K562 (cell line): ENCODE results near the gene RCOR2. TPM values are rescaled to one million over a fixed set of nuclear protein-coding genes. Genes with fewer than 3 reads are reported as not detected.
A peak's percentile ranks its signal among the peaks of the same experiment; 100 is the strongest.

ENCODE experiments used
- ATAC-seq: fragments of 200-7000 bp; cut with Tn5 transposase; 3 replicates; pipeline ENCODE4 v1.9.1; 2020; ENCODE audit warnings: moderate library complexity
- BruUV-seq: library from RNA; stranded (reverse); fragments of 400-500 nt; replicated peaks from 2 replicates; lab custom pipeline; 2021; lab: Mats Ljungman, UMichigan
- CTCF ChIA-PET: fragments of 300-600 bp; formaldehyde crosslinking; extraction: SDS; loops from one replicate; lab custom pipeline; 2021; ENCODE audit warnings: low intra/inter-chr PET ratio; lab: Yijun Ruan, JAX
- POLR2A ChIA-PET: fragments of 300-600, 350-650 bp; sonication (Branson Sonifier 250); formaldehyde crosslinking; extraction: SDS; loops from one replicate; lab custom pipeline; 2021; ENCODE audit warnings: antibody characterized with exemption, inconsistent platforms; lab: Yijun Ruan, JAX
- DNase-seq, 4 experiments: peaks; one replicate each; pipeline versions ENCODE4 v3.0.0 to v3.0.0-alpha.2; 2011 to 2018; ENCODE audit warnings: low spot score in 3 of 4, mixed read lengths in 3 of 4; ENCODE audit errors: extremely low read depth in 1 of 4
- FAIRE-seq: peaks from 2 replicates; lab custom pipeline; 2011; peaks lifted over from hg19 to GRCh38; lab: Jason Lieb, UNC
- H2AFZ ChIP-seq: 2 replicates; pipeline ENCODE4 v1.6.0; 2011; ENCODE audit warnings: low read depth, low read length, control low read depth, inconsistent platforms
- H3K27ac ChIP-seq: fragments of 200-600 bp; 3 replicates; pipeline ENCODE4 v1.8.0; 2011; ENCODE audit warnings: low read depth, mild to moderate bottlenecking, control low read depth, inconsistent platforms, low read length, moderate library complexity, mixed read lengths; ENCODE audit errors: extremely low read depth
- H3K27me3 ChIP-seq, 2 experiments: fragments of 300-600 bp in 1 of 2; 2 replicates in 1 of 2; 3 replicates in 1 of 2; pipeline versions ENCODE4 v1.6.0 to v1.8.0; 2011; ENCODE audit warnings: inconsistent platforms in 2 of 2, low read length in 2 of 2, mild to moderate bottlenecking in 1 of 2, mixed read lengths in 1 of 2, moderate library complexity in 1 of 2; ENCODE audit not compliant: control insufficient read depth in 2 of 2, insufficient read depth in 2 of 2
- H3K36me3 ChIP-seq: fragments of 300-600 bp; 3 replicates; pipeline ENCODE4 v1.8.0; 2011; ENCODE audit warnings: mild to moderate bottlenecking, low read length, inconsistent platforms; ENCODE audit not compliant: control insufficient read depth, insufficient read depth
- H3K4me1 ChIP-seq, 2 experiments: fragments of 200-600 bp in 1 of 2; replicated peaks in 1 of 2; 2 replicates in 1 of 2; 3 replicates in 1 of 2; pipeline versions ENCODE4 v1.5.1 to v1.8.0; 2011; ENCODE audit warnings: inconsistent platforms in 2 of 2, low read length in 2 of 2, mild to moderate bottlenecking in 1 of 2, mixed read lengths in 1 of 2, moderate library complexity in 1 of 2; ENCODE audit not compliant: control insufficient read depth in 2 of 2, insufficient read depth in 2 of 2
- H3K4me2 ChIP-seq: 2 replicates; pipeline ENCODE4 v1.6.1; 2011; ENCODE audit warnings: low read length, control low read depth, inconsistent platforms, mixed read lengths; ENCODE audit not compliant: insufficient read depth
- H3K4me3 ChIP-seq: fragments of 200-600 bp; sonication (generic), shearing (Covaris generic); 2 replicates; pipeline ENCODE4 v1.5.1; 2016; ENCODE audit warnings: control low read depth, inconsistent platforms
- H3K79me2 ChIP-seq: fragments of 200-600 bp; 3 replicates; pipeline ENCODE4 v1.8.0; 2011; ENCODE audit warnings: low read length, inconsistent platforms; ENCODE audit not compliant: control insufficient read depth, insufficient read depth
- H3K9ac ChIP-seq, 2 experiments: 2 replicates each; pipeline versions ENCODE4 v1.6.0 to v1.6.1; 2011; ENCODE audit warnings: low read depth in 2 of 2, low read length in 2 of 2, control low read depth in 1 of 2, inconsistent platforms in 1 of 2, mild to moderate bottlenecking in 1 of 2, mixed read lengths in 1 of 2; ENCODE audit not compliant: insufficient read depth in 1 of 2
- H3K9me1 ChIP-seq: one replicate; pipeline ENCODE4 v1.6.0; 2011; ENCODE audit warnings: inconsistent platforms, mild to moderate bottlenecking, low read length, moderate library complexity; ENCODE audit not compliant: control insufficient read depth, insufficient read depth
- H3K9me3 ChIP-seq: replicated peaks from 2 replicates; pipeline ENCODE4 v1.5.1; 2011; ENCODE audit warnings: low read depth, low read length, inconsistent platforms; ENCODE audit not compliant: control insufficient read depth, insufficient read depth
- H4K20me1 ChIP-seq: replicated peaks from 2 replicates; pipeline ENCODE4 v1.6.1; 2011; ENCODE audit warnings: low read length, inconsistent platforms, mixed read lengths; ENCODE audit not compliant: control insufficient read depth, insufficient read depth
- ARID1B ChIP-seq: fragments of 450-650 bp; IDR thresholded peaks from 2 replicates; pipeline ENCODE4 v1.6.1; 2016; ENCODE audit warnings: antibody characterized with exemption, mild to moderate bottlenecking, inconsistent platforms
- CBFA2T3 ChIP-seq: fragments of 450-650 bp; IDR thresholded peaks from 2 replicates; pipeline ENCODE4 v1.6.1; 2017
- DPF2 ChIP-seq: fragments of 450-650 bp; IDR thresholded peaks from 2 replicates; pipeline ENCODE4 v1.6.1; 2016
- EGR1 ChIP-seq: fragments of 450-650 bp; conservative IDR thresholded peaks from 2 replicates; pipeline ENCODE4 v1.6.1; 2017; ENCODE audit warnings: mild to moderate bottlenecking
- MCM7 ChIP-seq, 2 experiments: fragments of 450-650 bp; IDR thresholded peaks; 2 replicates each; pipeline ENCODE4 v1.6.1; 2016 to 2018
- PATZ1 ChIP-seq: fragments of 250-450 bp; sonication (Bioruptor Pico); IDR thresholded peaks from 2 replicates; pipeline ENCODE4 v1.5.0; 2020; ENCODE audit warnings: mild to moderate bottlenecking, borderline replicate concordance
- PHF20 ChIP-seq: fragments of 450-650 bp; IDR thresholded peaks from 2 replicates; pipeline ENCODE4 v1.6.1; 2018; ENCODE audit not compliant: partially characterized antibody
- PRMT5 ChIP-seq: sonication (generic); formaldehyde crosslinking; IDR thresholded peaks from 2 replicates; pipeline ENCODE4 v1.5.0; 2020; ENCODE audit warnings: missing genetic modification reagents
- REST ChIP-seq, 2 experiments: fragments of 450-650 bp; formaldehyde crosslinking in 1 of 2; IDR thresholded peaks; 2 replicates each; pipeline versions ENCODE4 v1.4.0 to v1.6.1; 2014 to 2020; ENCODE audit warnings: mild to moderate bottlenecking in 2 of 2, borderline replicate concordance in 1 of 2, low read depth in 1 of 2
- SREBF2 ChIP-seq: sonication (generic); formaldehyde crosslinking; IDR thresholded peaks from 2 replicates; pipeline ENCODE4 v1.4.0; 2020; ENCODE audit warnings: mild to moderate bottlenecking, missing genetic modification reagents
- STAT5A ChIP-seq: IDR thresholded peaks from 2 replicates; pipeline ENCODE4 v1.6.1; 2012; ENCODE audit warnings: low read length, inconsistent platforms, borderline replicate concordance
- ZNF277 ChIP-seq: fragments of 250-450 bp; sonication (Bioruptor Pico); IDR thresholded peaks from 2 replicates; pipeline ENCODE4 v1.8.0; 2022; ENCODE audit warnings: inconsistent platforms, mild to moderate bottlenecking, moderate library complexity, borderline replicate concordance
- WGBS: fragments of 100-300 bp; shearing (Covaris generic); methylation state at CpG from one replicate; pipeline ENCODE4 v1.1.6; 2016; ENCODE audit warnings: low coverage, mixed read lengths; ENCODE audit not compliant: insufficient coverage; ENCODE audit errors: missing lambda C conversion rate; 5-methylcytosine and 5-hydroxymethylcytosine counted together
- in situ Hi-C: fragments of 300-500 bp; cut with MboI; formaldehyde crosslinking; loops from 4 replicates; pipeline ENCODE4 v1.15.0; 2018; ENCODE audit warnings: inconsistent platforms, mixed read lengths
- intact Hi-C: fragments of 100-400 bp; cut with micrococcal nuclease; formaldehyde crosslinking; loops from 2 replicates; pipeline ENCODE4 v1.14.2; 2022
- polyA plus RNA-seq, 8 experiments: library from polyadenylated mRNA; depleted of rRNA in 4 of 8; stranded (reverse) in 5 of 8; unstranded in 3 of 8; fragments of >200 nt; fragmentation: Nextera tagmentation in 2 of 8; fragmentation: Illumina TruSeq in 1 of 8; extraction: Ambion mirVana in 2 of 8; extraction: Trizol in 1 of 8; gene quantifications; 2 replicates each; pipeline versions ENCODE4 v1.2.1 to v1.2.3, GENCODE V29; 2011 to 2014; ENCODE audit warnings: inconsistent platforms in 1 of 8, missing spikeins in 1 of 8
- total RNA-seq, 7 experiments: library from RNA; depleted of rRNA in 6 of 7; stranded (reverse); fragments of >200 nt in 6 of 7; fragmentation: Illumina TruSeq in 2 of 7; extraction: Trizol in 2 of 7; gene quantifications; 2 replicates each; pipeline versions ENCODE4 v1.2.1 to v1.2.3, GENCODE V29; 2011 to 2021; ENCODE audit warnings: low replicate concordance in 1 of 7

The RCOR2 gene
- total and polyA plus RNA-seq, 9 of the 15 experiments (the other 6 are each of a cell fraction or from before 2014, with no cell fraction given) = 0.04 to 6.5 (median 2.5) TPM; not detected in 1

- intact Hi-C loops = no loop called here
- no peak overlapping the region for H3K4me3 ChIP-seq
- H3K27ac ChIP-seq = peak overlapping the region; percentile 56
- H3K9ac ChIP-seq = peak overlapping the region; percentile 29 to 41; a peak in 3 of 4 replicates
- H3K4me2 ChIP-seq = peak overlapping the region; percentile 47
- peaks cover 4% of the 10 kb centered on the region for H3K9me1 ChIP-seq
- peak; percentile 85 for FAIRE-seq
- peaks cover 15% of the 10 kb centered on the region; the same call in 1 of the 2 replicates for H4K20me1 ChIP-seq
- in situ Hi-C loops = loop anchor here (10.0 kb wide), 1 partner anchor 107 kb away; the partner anchor contains the start of gene MARK2
- peaks cover 54 to 60% of the 10 kb centered on the region in 2 experiments for H3K4me1 ChIP-seq
- H3K9me3 ChIP-seq = no peaks in the 10 kb centered on the region
- H3K36me3 ChIP-seq = peaks cover 53% of the 10 kb centered on the region
- 0 out of 3 replicates have a peak, but pooled peaks have one; percentile 3 for ATAC-seq
- H2AFZ ChIP-seq = no peak overlapping the region
- BruUV-seq = no TSS peak
- whole genome bisulfite sequencing = 7% methylated on average over 4 of the region's 4 CpGs
- DNase-seq = peak in 3 of 4 experiments; percentile 26 to 78 (median 60)
- POLR2A ChIA-PET = interaction anchor here (0.6 to 1.7 kb wide), 2 partner anchors 32 to 121 kb away, joined by 3 to 6 read pairs; partner anchors contain the start of gene COX8A
- peaks cover 67% of the 10 kb centered on the region for H3K79me2 ChIP-seq
- no peaks in the 10 kb centered on the region for H3K27me3 ChIP-seq
- CTCF ChIA-PET = no interaction called here
- no peak for TF ChIP-seq ZNF277 (CRISPR knock-in tag)
- TF ChIP-seq DPF2 = peak; percentile 83
- no peak for TF ChIP-seq PRMT5
- TF ChIP-seq PATZ1 = no peak
- no peak for TF ChIP-seq SREBF2 (CRISPR knock-in tag)
- peak; percentile 68 for TF ChIP-seq ARID1B
- TF ChIP-seq PHF20 = no peak
- TF ChIP-seq REST (IDR thresholded peaks at IDR 0.05; ENCODE audit: borderline replicate concordance) = no peak
- no peak for TF ChIP-seq REST (CRISPR knock-in tag; IDR thresholded peaks at IDR 0.05; ENCODE audit: low read depth)
- TF ChIP-seq CBFA2T3 = peak; percentile 86
- TF ChIP-seq STAT5A = no peak
- TF ChIP-seq MCM7 (IDR thresholded peaks at IDR 0.05) = no peak
- TF ChIP-seq EGR1 = peak; percentile 65
These were observed 24.9 kb upstream of the RCOR2 start for GRCh38 chr11:63941901-63942300.
